WTC11 (cell line): ENCODE measurements around the gene ITGAE. TPM values are rescaled to one million over a fixed set of nuclear protein-coding genes. Genes with fewer than 3 reads are reported as not detected.
A peak's percentile ranks its signal among the peaks of the same experiment; 100 is the strongest.
"Not testable (repeated sequence)": the region's sequence is repeated elsewhere in the genome, so short reads cannot be mapped to it uniquely, and the experiment has no call there.

ENCODE experiments used
- ATAC-seq: fragments of 200-7000 bp; cut with Tn5 transposase; 2 replicates; pipeline ENCODE4 v1.10.0; 2021; ENCODE audit warnings: mild to moderate bottlenecking, moderate library complexity
- CTCF ChIA-PET: fragments of 300-600 bp; sonication (Branson Sonifier 250); formaldehyde crosslinking; loops from one replicate; lab custom pipeline; 2021; ENCODE audit warnings: antibody characterized with exemption; lab: Charles Lee
- POLR2A ChIA-PET: fragments of 350-600 bp; sonication (Branson Sonifier 250); formaldehyde crosslinking; loops from one replicate; lab custom pipeline; 2021; ENCODE audit warnings: antibody characterized with exemption; lab: Charles Lee
- DNase-seq: peaks from one replicate; pipeline ENCODE4 v3.0.0; 2021; ENCODE audit warnings: low spot score
- H3K27ac Mint-ChIP-seq: 2 replicates; pipeline ENCODE4 v1.8.0; 2021; ENCODE audit warnings: mixed read lengths
- H3K27me3 Mint-ChIP-seq: 2 replicates; pipeline ENCODE4 v1.8.0; 2021; ENCODE audit warnings: low read depth, mild to moderate bottlenecking, moderate library complexity, mixed read lengths
- H3K36me3 Mint-ChIP-seq: 2 replicates; pipeline ENCODE4 v1.8.0; 2021; ENCODE audit warnings: mixed read lengths
- H3K4me1 Mint-ChIP-seq: 2 replicates; pipeline ENCODE4 v1.8.0; 2022; ENCODE audit warnings: mixed read lengths
- H3K4me3 Mint-ChIP-seq: 2 replicates; pipeline ENCODE4 v1.8.0; 2021; ENCODE audit warnings: mild to moderate bottlenecking, moderate library complexity, mixed read lengths
- H3K9me3 Mint-ChIP-seq: 2 replicates; pipeline ENCODE4 v1.8.0; 2021; ENCODE audit warnings: mixed read lengths
- GABPB1 ChIP-seq: sonication (generic); formaldehyde crosslinking; IDR thresholded peaks from 2 replicates; pipeline ENCODE4 v1.8.1; 2023; ENCODE audit warnings: mild to moderate bottlenecking, missing genetic modification reagents
- GTF2I ChIP-seq: fragments of 250-450 bp; sonication (Bioruptor Pico); conservative IDR thresholded peaks from 2 replicates; pipeline ENCODE4 v1.4.0; 2021; ENCODE audit warnings: mild to moderate bottlenecking
- MXD4 ChIP-seq: fragments of 250-450 bp; sonication (Bioruptor Pico); IDR thresholded peaks from 2 replicates; pipeline ENCODE4 v1.8.0; 2021; ENCODE audit warnings: mild to moderate bottlenecking, moderate library complexity, borderline replicate concordance
- NFYB ChIP-seq: sonication (generic); formaldehyde crosslinking; conservative IDR thresholded peaks from 2 replicates; pipeline ENCODE4 v1.8.0; 2022; ENCODE audit warnings: low read depth, missing genetic modification reagents
- RELA ChIP-seq: sonication (generic); formaldehyde crosslinking; IDR thresholded peaks from 2 replicates; pipeline ENCODE4 v1.8.1; 2022; ENCODE audit warnings: missing genetic modification reagents, mild to moderate bottlenecking, borderline replicate concordance
- ZNF121 ChIP-seq: sonication (generic); formaldehyde crosslinking; IDR thresholded peaks from 2 replicates; pipeline ENCODE4 v1.8.0; 2023; ENCODE audit warnings: missing genetic modification reagents
- ZNF263 ChIP-seq: sonication (generic); formaldehyde crosslinking; IDR thresholded peaks from 2 replicates; pipeline ENCODE4 v1.8.1; 2022; ENCODE audit warnings: low read depth, mild to moderate bottlenecking, moderate library complexity, missing genetic modification reagents
- ZNF317 ChIP-seq: sonication (generic); formaldehyde crosslinking; IDR thresholded peaks from 2 replicates; pipeline ENCODE4 v1.8.1; 2023; ENCODE audit warnings: low read depth, mild to moderate bottlenecking, moderate library complexity, missing genetic modification reagents, borderline replicate concordance
- ZNF423 ChIP-seq: fragments of 250-450 bp; sonication (Bioruptor Pico); IDR thresholded peaks from 2 replicates; pipeline ENCODE4 v2.1.2; 2022; ENCODE audit warnings: mild to moderate bottlenecking, moderate library complexity
- total RNA-seq: library from RNA; stranded (reverse); gene quantifications from 3 replicates; pipeline ENCODE4 v1.2.3, GENCODE V29; 2021
- TF ChIP-seq, protein P1 (sequence below): sonication (generic); formaldehyde crosslinking; IDR thresholded peaks from 2 replicates; pipeline ENCODE4 v1.8.1; 2023; ENCODE audit warnings: mild to moderate bottlenecking, missing genetic modification reagents, borderline replicate concordance
- TF ChIP-seq, protein P2 (sequence below): sonication (generic); formaldehyde crosslinking; IDR thresholded peaks from 2 replicates; pipeline ENCODE4 v1.8.1; 2023; ENCODE audit warnings: mild to moderate bottlenecking, missing genetic modification reagents
- TF ChIP-seq, protein P3 (sequence below): sonication (generic); formaldehyde crosslinking; IDR thresholded peaks from 2 replicates; pipeline ENCODE4 v1.8.0; 2022; ENCODE audit warnings: mild to moderate bottlenecking, missing genetic modification reagents

Gene ITGAE
- total RNA-seq, 1 experiment from 2014 or later: 19.5 TPM

- H3K27ac Mint-ChIP-seq: no peak overlapping the region
- H3K9me3 Mint-ChIP-seq: no peaks in the 10 kb centered on the region
- CTCF ChIA-PET: interaction anchor here (0.9 to 1.5 kb wide), 4 partner anchors 8 to 47 kb away, joined by 3 to 9 read pairs (median 4); no protein-coding TSS in a partner anchor
- peaks cover 32% of the 10 kb centered on the region for H3K36me3 Mint-ChIP-seq
- H3K4me3 Mint-ChIP-seq: no peak overlapping the region
- no peak for ATAC-seq
- H3K4me1 Mint-ChIP-seq: peaks cover 22% of the 10 kb centered on the region
- TF ChIP-seq GTF2I: no peak
- no peak for TF ChIP-seq MXD4 (CRISPR knock-in tag)
- TF ChIP-seq, protein P1, sequence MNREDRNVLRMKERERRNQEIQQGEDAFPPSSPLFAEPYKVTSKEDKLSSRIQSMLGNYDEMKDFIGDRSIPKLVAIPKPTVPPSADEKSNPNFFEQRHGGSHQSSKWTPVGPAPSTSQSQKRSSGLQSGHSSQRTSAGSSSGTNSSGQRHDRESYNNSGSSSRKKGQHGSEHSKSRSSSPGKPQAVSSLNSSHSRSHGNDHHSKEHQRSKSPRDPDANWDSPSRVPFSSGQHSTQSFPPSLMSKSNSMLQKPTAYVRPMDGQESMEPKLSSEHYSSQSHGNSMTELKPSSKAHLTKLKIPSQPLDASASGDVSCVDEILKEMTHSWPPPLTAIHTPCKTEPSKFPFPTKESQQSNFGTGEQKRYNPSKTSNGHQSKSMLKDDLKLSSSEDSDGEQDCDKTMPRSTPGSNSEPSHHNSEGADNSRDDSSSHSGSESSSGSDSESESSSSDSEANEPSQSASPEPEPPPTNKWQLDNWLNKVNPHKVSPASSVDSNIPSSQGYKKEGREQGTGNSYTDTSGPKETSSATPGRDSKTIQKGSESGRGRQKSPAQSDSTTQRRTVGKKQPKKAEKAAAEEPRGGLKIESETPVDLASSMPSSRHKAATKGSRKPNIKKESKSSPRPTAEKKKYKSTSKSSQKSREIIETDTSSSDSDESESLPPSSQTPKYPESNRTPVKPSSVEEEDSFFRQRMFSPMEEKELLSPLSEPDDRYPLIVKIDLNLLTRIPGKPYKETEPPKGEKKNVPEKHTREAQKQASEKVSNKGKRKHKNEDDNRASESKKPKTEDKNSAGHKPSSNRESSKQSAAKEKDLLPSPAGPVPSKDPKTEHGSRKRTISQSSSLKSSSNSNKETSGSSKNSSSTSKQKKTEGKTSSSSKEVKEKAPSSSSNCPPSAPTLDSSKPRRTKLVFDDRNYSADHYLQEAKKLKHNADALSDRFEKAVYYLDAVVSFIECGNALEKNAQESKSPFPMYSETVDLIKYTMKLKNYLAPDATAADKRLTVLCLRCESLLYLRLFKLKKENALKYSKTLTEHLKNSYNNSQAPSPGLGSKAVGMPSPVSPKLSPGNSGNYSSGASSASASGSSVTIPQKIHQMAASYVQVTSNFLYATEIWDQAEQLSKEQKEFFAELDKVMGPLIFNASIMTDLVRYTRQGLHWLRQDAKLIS (CRISPR knock-in tag): no peak
- TF ChIP-seq NFYB: no peak
- no peak for TF ChIP-seq ZNF263 (CRISPR knock-in tag)
- no peak for TF ChIP-seq ZNF423 (CRISPR knock-in tag)
- TF ChIP-seq RELA (CRISPR knock-in tag): no peak
- TF ChIP-seq, all 79 proteins: peak for 0
- POLR2A ChIA-PET: interaction anchor here (0.6 kb wide), 1 partner anchor 43 kb away, joined by 6 read pairs; no protein-coding TSS in a partner anchor
- H3K27me3 Mint-ChIP-seq: no peaks in the 10 kb centered on the region
- no peak for DNase-seq
Observed at GRCh38 chr17:3729881-3730280, 71.1 kb downstream of the ITGAE start.

DNA sequence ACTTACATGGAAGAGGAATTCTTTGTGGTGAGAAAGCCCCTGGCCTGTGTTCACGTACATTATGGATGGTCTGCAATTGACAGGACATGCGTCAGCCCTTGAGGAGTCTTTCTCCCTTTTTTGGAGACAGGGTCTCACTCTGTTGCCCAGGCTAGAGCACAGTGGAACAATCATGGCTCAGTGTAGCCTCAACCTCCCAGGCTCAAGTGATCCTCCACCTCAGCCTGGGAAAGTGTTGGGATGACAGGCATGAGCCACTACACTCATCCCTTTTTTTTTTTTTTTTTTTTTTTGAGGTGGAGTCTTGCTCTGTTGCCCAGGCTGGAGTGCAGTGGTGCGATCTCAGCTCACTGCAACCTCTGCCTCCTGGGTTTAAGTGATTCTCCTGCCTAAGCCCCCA lies 72.9 kb downstream of the ITGAE start:
- ATAC-seq, POLR2A ChIA-PET, H3K9me3 Mint-ChIP-seq, DNase-seq, H3K27me3 Mint-ChIP-seq, H3K4me3 Mint-ChIP-seq, H3K27ac Mint-ChIP-seq: not testable (repeated sequence)
- H3K36me3 Mint-ChIP-seq: peaks cover 37% of the 10 kb centered on the region
- CTCF ChIA-PET: interaction anchor here (2.4 to 3.3 kb wide), 2 partner anchors 9 to 45 kb away, joined by 7 to 14 read pairs; no protein-coding TSS in a partner anchor
- peaks cover 28% of the 10 kb centered on the region for H3K4me1 Mint-ChIP-seq
- TF ChIP-seq ZNF121 (CRISPR knock-in tag): peak; percentile 34; the same call in 1 of the 2 replicates

GRCh38 chr17:3727041-3727440 lies 73.9 kb downstream of the ITGAE start:
- DNase-seq (no peak), ATAC-seq (no peak)
- ChIA-PET POLR2A (no interaction called here), CTCF (interaction anchor here (0.7 to 3.3 kb wide), 3 partner anchors 10 to 150 kb away, joined by 4 to 14 read pairs (median 7); no protein-coding TSS in a partner anchor)
- H3K36me3 Mint-ChIP-seq: peaks cover 37% of the 10 kb centered on the region
- peaks cover 36% of the 10 kb centered on the region for H3K4me1 Mint-ChIP-seq
- TF ChIP-seq ZNF317 (CRISPR knock-in tag) (no peak), GABPB1 (CRISPR knock-in tag) (0 out of 2 replicates have a peak, but pooled peaks have one; percentile 21)
- TF ChIP-seq, protein P2, sequence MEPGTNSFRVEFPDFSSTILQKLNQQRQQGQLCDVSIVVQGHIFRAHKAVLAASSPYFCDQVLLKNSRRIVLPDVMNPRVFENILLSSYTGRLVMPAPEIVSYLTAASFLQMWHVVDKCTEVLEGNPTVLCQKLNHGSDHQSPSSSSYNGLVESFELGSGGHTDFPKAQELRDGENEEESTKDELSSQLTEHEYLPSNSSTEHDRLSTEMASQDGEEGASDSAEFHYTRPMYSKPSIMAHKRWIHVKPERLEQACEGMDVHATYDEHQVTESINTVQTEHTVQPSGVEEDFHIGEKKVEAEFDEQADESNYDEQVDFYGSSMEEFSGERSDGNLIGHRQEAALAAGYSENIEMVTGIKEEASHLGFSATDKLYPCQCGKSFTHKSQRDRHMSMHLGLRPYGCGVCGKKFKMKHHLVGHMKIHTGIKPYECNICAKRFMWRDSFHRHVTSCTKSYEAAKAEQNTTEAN (CRISPR knock-in tag): no peak
- TF ChIP-seq, protein P3, sequence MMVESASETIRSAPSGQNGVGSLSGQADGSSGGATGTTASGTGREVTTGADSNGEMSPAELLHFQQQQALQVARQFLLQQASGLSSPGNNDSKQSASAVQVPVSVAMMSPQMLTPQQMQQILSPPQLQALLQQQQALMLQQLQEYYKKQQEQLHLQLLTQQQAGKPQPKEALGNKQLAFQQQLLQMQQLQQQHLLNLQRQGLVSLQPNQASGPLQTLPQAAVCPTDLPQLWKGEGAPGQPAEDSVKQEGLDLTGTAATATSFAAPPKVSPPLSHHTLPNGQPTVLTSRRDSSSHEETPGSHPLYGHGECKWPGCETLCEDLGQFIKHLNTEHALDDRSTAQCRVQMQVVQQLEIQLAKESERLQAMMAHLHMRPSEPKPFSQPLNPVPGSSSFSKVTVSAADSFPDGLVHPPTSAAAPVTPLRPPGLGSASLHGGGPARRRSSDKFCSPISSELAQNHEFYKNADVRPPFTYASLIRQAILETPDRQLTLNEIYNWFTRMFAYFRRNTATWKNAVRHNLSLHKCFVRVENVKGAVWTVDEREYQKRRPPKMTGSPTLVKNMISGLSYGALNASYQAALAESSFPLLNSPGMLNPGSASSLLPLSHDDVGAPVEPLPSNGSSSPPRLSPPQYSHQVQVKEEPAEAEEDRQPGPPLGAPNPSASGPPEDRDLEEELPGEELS: no peak
- no peak overlapping the region for H3K4me3 Mint-ChIP-seq
- H3K27ac Mint-ChIP-seq: no peak overlapping the region
- H3K27me3 Mint-ChIP-seq: no peaks in the 10 kb centered on the region
- no peaks in the 10 kb centered on the region for H3K9me3 Mint-ChIP-seq
